GM12892 (cell line): ENCODE data around the gene DAGLA.

Experiments
- POLR2A ChIP-seq: IDR thresholded peaks from 2 replicates; pipeline ENCODE4 v1.6.1; 2011; ENCODE audit warnings: low read depth, low read length, control low read depth
- POLR2AphosphoS5 ChIP-seq: IDR thresholded peaks from 2 replicates; pipeline ENCODE4 v1.6.1; 2011; ENCODE audit warnings: low read depth, low read length, control low read depth
- TAF1 ChIP-seq: IDR thresholded peaks from 2 replicates; pipeline ENCODE4 v1.6.1; 2011; ENCODE audit warnings: low read depth, mild to moderate bottlenecking, control low read depth, low read length, borderline replicate concordance

- TF ChIP-seq POLR2A, result no peak
- no peak for TF ChIP-seq TAF1
- no peak for TF ChIP-seq POLR2AphosphoS5
Observed at GRCh38 chr11:61775106-61775505, 94.9 kb downstream of the DAGLA start.
